CD4-positive, alpha-beta T cell (primary cell): ENCODE measurements around the gene KMT2D. TPM values are rescaled to one million over a fixed set of nuclear protein-coding genes. Genes with fewer than 3 reads are reported as not detected.

ENCODE experiments used
- ATAC-seq: fragments of 200-7000 bp; cut with Tn5 transposase; one replicate; pipeline ENCODE4 v1.10.0; 2022; ENCODE audit warnings: mild to moderate bottlenecking; ENCODE audit not compliant: poor library complexity
- CTCF ChIA-PET: fragments of 350-600 bp; sonication (Branson Sonifier 250); formaldehyde crosslinking; loops from one replicate; lab custom pipeline; 2021; ENCODE audit warnings: antibody characterized with exemption, inconsistent platforms; lab: Charles Lee
- POLR2A ChIA-PET: fragments of 350-600 bp; sonication (Branson Sonifier 250); formaldehyde crosslinking; loops from one replicate; lab custom pipeline; 2021; ENCODE audit warnings: antibody characterized with exemption, inconsistent platforms; lab: Charles Lee
- DNase-seq, 14 experiments: peaks; one replicate each; pipeline ENCODE4 v3.0.0-alpha.2; 2013 to 2020; ENCODE audit warnings: mixed read lengths in 2 of 14
- H3K27ac ChIP-seq, 2 donors: one replicate each; pipeline versions ENCODE4 v1.5.1 to v1.7.0; 2013; ENCODE audit warnings: low read length in 2 of 2, low read depth in 1 of 2, mild to moderate bottlenecking in 1 of 2
- H3K27me3 ChIP-seq, 2 experiments: 1 replicate in 1 of 2; 2 replicates in 1 of 2; pipeline versions ENCODE4 v1.6.1 to v1.7.0; 2013; ENCODE audit warnings: low read length in 2 of 2, control low read depth in 1 of 2, mild to moderate bottlenecking in 1 of 2, moderate library complexity in 1 of 2; ENCODE audit not compliant: insufficient read depth in 2 of 2, control insufficient read depth in 1 of 2
- H3K36me3 ChIP-seq: one replicate; pipeline ENCODE4 v1.6.1; 2013; ENCODE audit warnings: low read length, control low read depth; ENCODE audit not compliant: insufficient read depth
- H3K4me1 ChIP-seq: one replicate; pipeline ENCODE4 v1.6.1; 2013; ENCODE audit warnings: low read length, control low read depth; ENCODE audit not compliant: insufficient read depth
- H3K4me3 ChIP-seq: one replicate; pipeline ENCODE4 v1.5.1; 2013; ENCODE audit warnings: mild to moderate bottlenecking, low read length, moderate library complexity
- H3K9me3 ChIP-seq, 2 experiments: 1 replicate in 1 of 2; 2 replicates in 1 of 2; pipeline versions ENCODE4 v1.6.1 to v1.7.0; 2013; ENCODE audit warnings: low read length in 2 of 2, mild to moderate bottlenecking in 2 of 2, control low read depth in 1 of 2, moderate library complexity in 1 of 2; ENCODE audit not compliant: control insufficient read depth in 1 of 2, insufficient read depth in 1 of 2
- H3K27ac Mint-ChIP-seq: one replicate; pipeline ENCODE4 v1.8.0; 2020; ENCODE audit warnings: mixed read lengths
- H3K27me3 Mint-ChIP-seq: one replicate; pipeline ENCODE4 v1.8.0; 2021; ENCODE audit warnings: mixed read lengths
- H3K36me3 Mint-ChIP-seq: one replicate; pipeline ENCODE4 v1.8.0; 2021; ENCODE audit warnings: low read depth, mixed read lengths
- H3K4me1 Mint-ChIP-seq: one replicate; pipeline ENCODE4 v1.8.0; 2021; ENCODE audit warnings: low read depth, mixed read lengths
- H3K4me3 Mint-ChIP-seq: one replicate; pipeline ENCODE4 v1.8.0; 2020; ENCODE audit warnings: mild to moderate bottlenecking, mixed read lengths
- H3K9me3 Mint-ChIP-seq: one replicate; pipeline ENCODE4 v1.8.0; 2020; ENCODE audit warnings: mixed read lengths
- intact Hi-C, 2 experiments: fragments of 100-400 bp; cut with DNase I in 1 of 2; cut with micrococcal nuclease in 1 of 2; formaldehyde crosslinking; loops; one replicate each; pipeline versions ENCODE4 v1.15.1 to v1.9.0; 2023 to 2025; cut with DNase I, micrococcal nuclease
- total RNA-seq, 174 experiments: library from RNA in 2 of 174; stranded (reverse) in 2 of 174; gene quantifications; one replicate each; pipeline ENCODE4 v1.2.3 and lab custom pipeline; 2021 to 2026
- TF ChIP-seq, protein P1 (sequence below): fragments of 200-600 bp; IDR thresholded peaks from one replicate; pipeline ENCODE4 v1.8.0; 2022; ENCODE audit warnings: antibody characterized with exemption, mild to moderate bottlenecking

The KMT2D gene
- total RNA-seq, 2 experiments from 2014 or later: 107 to 110 TPM

DNA sequence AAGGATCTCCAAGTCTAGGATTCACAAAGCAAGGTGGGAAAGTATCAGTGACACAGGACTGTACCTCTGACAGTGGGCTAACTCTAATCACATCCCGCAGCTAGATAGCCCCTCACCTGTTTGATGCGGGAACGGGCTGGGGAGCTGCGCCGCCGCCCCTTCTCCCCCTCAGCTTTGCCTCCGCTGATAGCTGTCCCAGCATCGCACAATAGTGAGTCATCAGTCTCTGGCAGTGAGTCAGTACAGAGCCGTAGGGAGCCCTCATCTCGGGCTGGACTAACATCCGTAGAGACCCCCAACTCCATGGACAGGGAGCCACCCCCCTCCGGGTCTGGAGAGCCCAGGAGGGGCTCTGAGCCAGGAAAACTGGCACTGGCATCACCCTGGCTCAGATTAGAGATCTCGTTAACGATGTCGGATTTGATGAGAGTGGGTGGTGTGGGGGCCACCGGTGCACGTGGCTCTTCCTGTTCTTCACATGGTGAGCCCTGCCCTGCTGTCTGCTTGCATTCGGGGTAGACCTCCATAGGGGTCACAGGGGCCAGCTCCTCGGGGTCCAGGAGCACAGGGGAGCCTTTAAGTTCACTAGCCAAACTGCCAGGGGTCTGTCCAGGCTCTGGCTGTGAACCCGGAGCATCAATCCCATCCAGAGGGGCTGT is 10.9 kb downstream of the KMT2D start:
- intact Hi-C loops: no loop called here
- TF ChIP-seq, protein P1, sequence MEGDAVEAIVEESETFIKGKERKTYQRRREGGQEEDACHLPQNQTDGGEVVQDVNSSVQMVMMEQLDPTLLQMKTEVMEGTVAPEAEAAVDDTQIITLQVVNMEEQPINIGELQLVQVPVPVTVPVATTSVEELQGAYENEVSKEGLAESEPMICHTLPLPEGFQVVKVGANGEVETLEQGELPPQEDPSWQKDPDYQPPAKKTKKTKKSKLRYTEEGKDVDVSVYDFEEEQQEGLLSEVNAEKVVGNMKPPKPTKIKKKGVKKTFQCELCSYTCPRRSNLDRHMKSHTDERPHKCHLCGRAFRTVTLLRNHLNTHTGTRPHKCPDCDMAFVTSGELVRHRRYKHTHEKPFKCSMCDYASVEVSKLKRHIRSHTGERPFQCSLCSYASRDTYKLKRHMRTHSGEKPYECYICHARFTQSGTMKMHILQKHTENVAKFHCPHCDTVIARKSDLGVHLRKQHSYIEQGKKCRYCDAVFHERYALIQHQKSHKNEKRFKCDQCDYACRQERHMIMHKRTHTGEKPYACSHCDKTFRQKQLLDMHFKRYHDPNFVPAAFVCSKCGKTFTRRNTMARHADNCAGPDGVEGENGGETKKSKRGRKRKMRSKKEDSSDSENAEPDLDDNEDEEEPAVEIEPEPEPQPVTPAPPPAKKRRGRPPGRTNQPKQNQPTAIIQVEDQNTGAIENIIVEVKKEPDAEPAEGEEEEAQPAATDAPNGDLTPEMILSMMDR: no peak
- Histone ChIP-seq H3K4me3 (no peak overlapping the region), H3K36me3 (peaks cover 98% of the 10 kb centered on the region), H3K4me1 (peaks cover 10% of the 10 kb centered on the region), H3K27me3 (no peaks in the 10 kb centered on the region), H3K9me3 (no peaks in the 10 kb centered on the region), H3K27ac (no peak overlapping the region)
- DNase-seq (no peak), ATAC-seq (no peak)
- Mint-ChIP-seq H3K27me3 (no peaks in the 10 kb centered on the region), H3K27ac (no peak overlapping the region), H3K36me3 (peaks cover 98% of the 10 kb centered on the region), H3K4me3 (no peak overlapping the region), H3K4me1 (peaks cover 8% of the 10 kb centered on the region), H3K9me3 (no peaks in the 10 kb centered on the region)
- ChIA-PET POLR2A (no interaction called here), CTCF (no interaction called here)

DNA sequence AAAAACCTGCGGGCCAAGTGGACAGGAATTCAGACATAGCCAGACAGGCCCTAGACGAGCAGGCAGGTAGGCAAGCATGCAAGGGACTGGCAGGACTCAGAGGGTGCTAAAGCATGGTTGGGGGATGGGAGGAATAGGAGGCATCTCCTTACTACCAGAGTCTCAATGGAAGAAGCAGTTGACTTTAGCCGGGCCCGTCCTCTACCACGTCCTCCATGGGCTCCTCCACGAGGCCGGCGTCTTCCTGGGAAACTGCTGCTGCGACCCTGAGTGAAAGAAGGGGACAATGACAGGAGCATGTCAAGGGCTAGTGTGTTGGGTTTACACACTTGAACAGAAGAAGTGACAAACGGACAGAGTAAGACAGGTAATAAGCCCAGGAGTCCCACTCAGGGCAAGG is 11.6 kb downstream of the KMT2D start:
- ChIA-PET CTCF (no interaction called here), POLR2A (no interaction called here)
- no peaks in the 10 kb centered on the region for H3K9me3 ChIP-seq
- no peak overlapping the region for H3K4me3 Mint-ChIP-seq
- peaks cover 98% of the 10 kb centered on the region for H3K36me3 ChIP-seq
- no peak overlapping the region for H3K4me3 ChIP-seq
- no peaks in the 10 kb centered on the region for H3K9me3 Mint-ChIP-seq
- H3K27ac Mint-ChIP-seq: no peak overlapping the region
- no peaks in the 10 kb centered on the region for H3K27me3 Mint-ChIP-seq
- H3K27ac ChIP-seq: no peak overlapping the region
- DNase-seq (no peak), ATAC-seq (no peak)
- peaks cover 9% of the 10 kb centered on the region for H3K4me1 ChIP-seq
- TF ChIP-seq, protein P1: no peak
- H3K27me3 ChIP-seq: no peaks in the 10 kb centered on the region
- intact Hi-C loops: no loop called here
- H3K4me1 Mint-ChIP-seq: peaks cover 4% of the 10 kb centered on the region
- peaks cover 100% of the 10 kb centered on the region for H3K36me3 Mint-ChIP-seq

DNA sequence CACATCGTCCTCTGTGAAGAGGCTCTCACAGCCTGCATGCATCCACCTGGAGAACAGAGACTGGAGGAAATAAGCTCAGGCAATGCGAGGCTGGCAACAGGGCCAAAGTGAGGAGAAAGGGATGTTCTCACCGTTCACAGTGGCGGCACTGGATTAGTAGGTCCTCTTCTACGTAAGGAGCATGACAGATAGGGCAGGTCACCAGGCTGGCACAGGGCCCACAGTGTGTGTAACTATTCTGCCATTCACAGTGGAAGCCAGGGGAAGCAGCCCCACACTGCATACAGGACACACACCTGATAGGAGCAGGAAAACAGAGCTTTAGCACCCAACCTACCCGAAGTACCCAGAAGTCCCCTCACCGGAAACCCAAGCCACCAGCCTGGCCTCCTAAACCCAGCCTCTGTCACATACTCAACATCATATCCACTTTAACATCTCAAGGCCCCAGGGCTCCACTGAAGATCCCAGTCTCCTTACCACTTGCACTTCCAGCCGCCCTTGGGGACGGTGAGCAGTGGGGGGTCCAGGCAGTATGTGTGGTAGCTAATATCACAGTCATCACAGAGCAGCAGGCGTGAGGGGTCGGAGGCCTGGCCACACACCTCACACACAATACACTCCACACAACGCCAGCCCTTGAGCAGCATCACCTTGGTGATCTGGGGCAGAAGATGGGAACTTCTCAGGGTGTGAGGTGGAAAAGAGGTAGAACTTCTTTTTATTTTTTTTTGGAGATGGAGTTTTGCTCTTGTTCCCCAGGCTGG is 14.3 kb downstream of the KMT2D start:
- DNase-seq (no peak), ATAC-seq (no peak)
- no peak overlapping the region for H3K4me3 ChIP-seq
- no peaks in the 10 kb centered on the region for H3K9me3 Mint-ChIP-seq
- H3K27ac ChIP-seq: no peak overlapping the region
- TF ChIP-seq, protein P1: no peak
- no peak overlapping the region for H3K4me3 Mint-ChIP-seq
- H3K27me3 ChIP-seq: no peaks in the 10 kb centered on the region
- intact Hi-C loops: no loop called here
- H3K36me3 Mint-ChIP-seq: peaks cover 100% of the 10 kb centered on the region
- H3K4me1 ChIP-seq: peaks cover 15% of the 10 kb centered on the region
- H3K27me3 Mint-ChIP-seq: no peaks in the 10 kb centered on the region
- no peak overlapping the region for H3K27ac Mint-ChIP-seq
- no peaks in the 10 kb centered on the region for H3K9me3 ChIP-seq
- POLR2A ChIA-PET: no interaction called here
- CTCF ChIA-PET: interaction anchor here (1.2 kb wide), 1 partner anchor 52 kb away, joined by 4 read pairs; no protein-coding TSS in a partner anchor
- peaks cover 98% of the 10 kb centered on the region for H3K36me3 ChIP-seq
- H3K4me1 Mint-ChIP-seq: peaks cover 6% of the 10 kb centered on the region
